B cell (primary cell): ENCODE data around the gene TNFAIP8L1. TPM values are rescaled to one million over a fixed set of nuclear protein-coding genes. Genes with fewer than 3 reads are reported as not detected.

ENCODE experiments used
- ATAC-seq: fragments of 200-7000 bp; cut with Tn5 transposase; one replicate; pipeline ENCODE4 v1.10.0; 2021; ENCODE audit warnings: low read depth, mild to moderate bottlenecking, moderate number of reproducible peaks, moderate library complexity
- CTCF ChIA-PET: fragments of 350-600 bp; sonication (Branson Sonifier 250); formaldehyde crosslinking; loops from one replicate; lab custom pipeline; 2021; ENCODE audit warnings: antibody characterized with exemption, inconsistent platforms; lab: Charles Lee
- POLR2A ChIA-PET: fragments of 350-600 bp; sonication (Branson Sonifier 250); formaldehyde crosslinking; loops from one replicate; lab custom pipeline; 2021; ENCODE audit warnings: antibody characterized with exemption; lab: Charles Lee
- DNase-seq: peaks from one replicate; pipeline ENCODE4 v3.0.0; 2013
- H2AFZ ChIP-seq: 2 replicates; pipeline ENCODE4 v1.6.1; 2012; ENCODE audit warnings: mild to moderate bottlenecking, low read depth, low read length; ENCODE audit not compliant: insufficient read depth, poor library complexity, severe bottlenecking
- H3K27ac ChIP-seq, 2 donors: 1 replicate in 1 of 2; 2 replicates in 1 of 2; pipeline ENCODE4 v1.5.1; 2012 to 2013; ENCODE audit warnings: low read length in 2 of 2, mild to moderate bottlenecking in 2 of 2, moderate library complexity in 1 of 2
- H3K27me3 ChIP-seq, 4 experiments: fragments of 200-600 bp in 1 of 4; sonication (generic) in 1 of 4; replicated peaks in 1 of 4; 1 replicate in 2 of 4; 2 replicates in 2 of 4; pipeline versions ENCODE4 v1.6.1 to v1.7.0; 2013 to 2016; ENCODE audit warnings: low read length in 3 of 4, mild to moderate bottlenecking in 2 of 4, mixed read lengths in 1 of 4, moderate library complexity in 1 of 4; ENCODE audit not compliant: insufficient read depth in 4 of 4, control insufficient read depth in 3 of 4; ENCODE audit errors: control extremely low read depth in 1 of 4
- H3K36me3 ChIP-seq, 2 experiments: replicated peaks in 1 of 2; 1 replicate in 1 of 2; 2 replicates in 1 of 2; pipeline versions ENCODE4 v1.6.1 to v1.7.1; 2013; ENCODE audit warnings: low read length in 1 of 2; ENCODE audit not compliant: insufficient read depth in 2 of 2, control insufficient read depth in 1 of 2; ENCODE audit errors: control extremely low read depth in 1 of 2, extremely low read depth in 1 of 2
- H3K4me1 ChIP-seq, 2 donors: fragments of 200-600 bp in 1 of 2; sonication (generic) in 1 of 2; 1 replicate in 1 of 2; 2 replicates in 1 of 2; pipeline versions ENCODE4 v1.5.1 to v1.6.1; 2013 to 2017; ENCODE audit warnings: low read length in 2 of 2; ENCODE audit not compliant: control insufficient read depth in 2 of 2, insufficient read depth in 2 of 2
- H3K4me2 ChIP-seq: replicated peaks from 2 replicates; pipeline ENCODE3; 2012; ENCODE audit warnings: mild to moderate bottlenecking, low read depth, low read length; ENCODE audit not compliant: poor library complexity, severe bottlenecking
- H3K4me3 ChIP-seq, 5 experiments: fragments of 200-600 bp in 1 of 5; sonication (generic) in 1 of 5; 1 replicate in 3 of 5; 2 replicates in 2 of 5; pipeline versions ENCODE4 v1.5.1 to v1.7.0; 2011 to 2016; ENCODE audit warnings: low read length in 4 of 5, mild to moderate bottlenecking in 4 of 5, low read depth in 2 of 5, control low read depth in 1 of 5, moderate library complexity in 1 of 5; ENCODE audit not compliant: insufficient read depth in 1 of 5; ENCODE audit errors: control extremely low read depth in 1 of 5, extremely low read depth in 1 of 5
- H3K79me2 ChIP-seq: fragments of 200-600 bp; sonication (generic); one replicate; pipeline ENCODE4 v1.6.0; 2016; ENCODE audit warnings: low read length; ENCODE audit not compliant: control insufficient read depth, insufficient read depth
- H3K9ac ChIP-seq: fragments of 200-600 bp; sonication (generic); 2 replicates; pipeline ENCODE4 v1.6.1; 2017; ENCODE audit warnings: mild to moderate bottlenecking, low read length, moderate library complexity
- H3K9me3 ChIP-seq, 3 donors: one replicate each; pipeline versions ENCODE4 v1.6.1 to v1.7.1; 2013; ENCODE audit warnings: low read length in 2 of 3; ENCODE audit not compliant: control insufficient read depth in 2 of 3, insufficient read depth in 1 of 3; ENCODE audit errors: control extremely low read depth in 1 of 3
- H4K20me1 ChIP-seq: 2 replicates; pipeline ENCODE4 v1.6.0; 2012; ENCODE audit warnings: mild to moderate bottlenecking, low read length; ENCODE audit not compliant: insufficient read depth, control insufficient read depth, poor library complexity, severe bottlenecking
- H3K27ac Mint-ChIP-seq: one replicate; pipeline ENCODE4 v1.8.0; 2021; ENCODE audit warnings: mixed read lengths
- H3K27me3 Mint-ChIP-seq: one replicate; pipeline ENCODE4 v1.8.0; 2021; ENCODE audit warnings: mixed read lengths
- H3K4me1 Mint-ChIP-seq: one replicate; pipeline ENCODE4 v1.8.0; 2021; ENCODE audit warnings: mixed read lengths
- H3K4me3 Mint-ChIP-seq: one replicate; pipeline ENCODE4 v1.8.0; 2021; ENCODE audit warnings: mixed read lengths
- H3K9me3 Mint-ChIP-seq: one replicate; pipeline ENCODE4 v1.8.0; 2022; ENCODE audit warnings: mixed read lengths; ENCODE audit not compliant: insufficient read depth
- CTCF ChIP-seq: fragments of 200-600 bp; IDR thresholded peaks from one replicate; pipeline ENCODE4 v1.8.0; 2022; ENCODE audit warnings: antibody characterized with exemption, mild to moderate bottlenecking
- EZH2 ChIP-seq: IDR thresholded peaks from 2 replicates; pipeline ENCODE4 v1.6.1; 2012; ENCODE audit warnings: borderline replicate concordance, low read depth, mild to moderate bottlenecking, moderate library complexity, low read length; ENCODE audit not compliant: insufficient read depth, poor library complexity, severe bottlenecking
- WGBS: methylation state at CpG from one replicate; pipeline ENCODE4 v1.1.5; 2013; ENCODE audit warnings: missing lambda C conversion rate; ENCODE audit not compliant: insufficient coverage; 5-methylcytosine and 5-hydroxymethylcytosine counted together
- intact Hi-C: fragments of 100-400 bp; cut with micrococcal nuclease; formaldehyde crosslinking; loops from one replicate; pipeline ENCODE4 v1.10.0; 2022
- polyA plus RNA-seq: library from polyadenylated mRNA; depleted of rRNA; stranded (reverse); fragments of >200 nt; gene quantifications from 2 replicates; pipeline ENCODE4 v1.2.3, GENCODE V29; 2012
- total RNA-seq, 2 donors: library from RNA; stranded (reverse); fragments of 120-200 nt in 1 of 2; gene quantifications; 1 replicate in 1 of 2; 2 replicates in 1 of 2; pipeline versions ENCODE4 v1.2.3 to v1.2.4, GENCODE V29; 2013 to 2022

TNFAIP8L1 gene
- total and polyA plus RNA-seq, 2 donors (not counting 1 experiment from before 2014, with no cell fraction given), result 9.1 to 20.9 TPM

DNA sequence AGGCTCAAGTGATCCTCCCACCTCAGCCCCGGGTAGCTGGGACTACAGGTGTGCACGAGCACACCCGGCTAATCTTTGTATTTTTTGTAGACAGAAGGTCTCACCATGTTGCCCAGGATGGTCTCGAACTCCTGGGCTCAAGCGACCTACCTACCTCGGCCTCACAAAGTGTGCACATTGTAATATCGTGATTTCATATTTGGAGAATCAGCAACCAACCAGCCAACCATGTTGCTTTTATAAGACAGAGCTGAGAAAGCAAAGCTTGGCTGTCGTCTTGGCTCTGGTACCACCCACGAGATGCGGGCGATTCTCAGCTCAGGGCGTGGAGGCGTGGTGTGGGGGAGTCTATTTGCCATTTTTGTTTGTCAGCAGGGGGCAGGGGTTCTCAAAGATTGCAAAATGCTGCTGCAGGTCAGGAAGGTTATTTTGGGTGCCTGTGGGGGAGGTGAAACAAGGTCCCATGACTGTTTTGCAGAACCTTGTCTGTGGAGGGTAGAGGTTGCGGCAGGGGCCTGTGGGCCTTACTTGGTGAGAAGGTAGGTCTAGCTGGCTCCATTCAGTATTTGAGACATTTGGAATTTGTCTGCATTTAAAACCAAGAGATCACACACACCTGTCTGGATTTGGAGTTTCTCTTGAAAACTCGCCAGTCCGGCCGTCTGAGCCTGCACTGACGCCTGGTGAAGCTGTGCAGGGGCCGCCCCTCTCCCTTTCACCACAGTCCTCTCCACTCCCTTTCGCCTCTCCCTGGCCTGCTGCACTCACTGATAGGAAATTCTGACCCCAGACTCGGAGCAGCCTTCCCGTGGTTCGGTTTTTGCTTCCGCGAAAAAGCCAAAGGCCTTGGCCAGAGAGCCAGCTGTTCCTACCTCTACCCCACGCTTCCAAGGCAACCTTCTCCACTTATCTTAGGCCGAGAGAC lies 15.4 kb downstream of the TNFAIP8L1 start:
- H3K27ac ChIP-seq, result no peak overlapping the region
- 89% methylated on average over 24 of the region's 27 CpGs for WGBS
- no peak overlapping the region for H3K4me2 ChIP-seq
- Mint-ChIP-seq H3K9me3 (no peaks in the 10 kb centered on the region), H3K4me1 (peaks cover 6% of the 10 kb centered on the region), H3K27me3 (no peaks in the 10 kb centered on the region), H3K4me3 (no peak overlapping the region), H3K27ac (peak overlapping the region; percentile 44)
- H3K27me3 ChIP-seq, result no peaks in the 10 kb centered on the region
- peaks cover 0 to 40% of the 10 kb centered on the region in 2 experiments for H3K36me3 ChIP-seq
- TF ChIP-seq EZH2, result no peak
- H3K9me3 ChIP-seq, result no peaks in the 10 kb centered on the region
- H3K79me2 ChIP-seq, result peaks cover 10% of the 10 kb centered on the region
- no peak overlapping the region for H3K4me3 ChIP-seq
- ChIA-PET CTCF (no interaction called here), POLR2A (no interaction called here)
- DNase-seq (no peak), ATAC-seq (no peak)
- H4K20me1 ChIP-seq, result peaks cover 6% of the 10 kb centered on the region
- H3K9ac ChIP-seq, result no peak overlapping the region
- intact Hi-C loops, result no loop called here
- no peaks in the 10 kb centered on the region for H3K4me1 ChIP-seq
- no peak overlapping the region for H2AFZ ChIP-seq

GRCh38 chr19:4656102-4656501 lies 16.8 kb downstream of the TNFAIP8L1 start:
- H3K27ac ChIP-seq, result no peak overlapping the region
- H3K9me3 Mint-ChIP-seq, result no peaks in the 10 kb centered on the region
- ATAC-seq (no peak), DNase-seq (no peak)
- no peaks in the 10 kb centered on the region for H3K9me3 ChIP-seq
- peaks cover 6% of the 10 kb centered on the region for H3K4me1 Mint-ChIP-seq
- H3K36me3 ChIP-seq, result peaks cover 0 to 49% of the 10 kb centered on the region in 2 experiments
- peaks cover under 1% of the 10 kb centered on the region for H4K20me1 ChIP-seq
- H3K9ac ChIP-seq, result no peak overlapping the region
- no peaks in the 10 kb centered on the region for H3K79me2 ChIP-seq
- no peak overlapping the region for H3K4me3 Mint-ChIP-seq
- POLR2A ChIA-PET, result interaction anchor here (0.7 kb wide), 1 partner anchor 817 kb away, joined by 7 read pairs; no protein-coding TSS in a partner anchor
- TF ChIP-seq EZH2, result no peak
- TF ChIP-seq CTCF, result no peak
- H3K4me3 ChIP-seq, result no peak overlapping the region
- WGBS, result 94% methylated on average over 8 of the region's 8 CpGs
- H2AFZ ChIP-seq, result no peak overlapping the region
- no peak overlapping the region for H3K4me2 ChIP-seq
- H3K27me3 Mint-ChIP-seq, result no peaks in the 10 kb centered on the region
- no peaks in the 10 kb centered on the region for H3K27me3 ChIP-seq
- H3K4me1 ChIP-seq, result no peaks in the 10 kb centered on the region
- intact Hi-C loops, result no loop called here
- CTCF ChIA-PET, result interaction anchor here (3.1 kb wide), 1 partner anchor 20 kb away, joined by 10 read pairs; no protein-coding TSS in a partner anchor
- no peak overlapping the region for H3K27ac Mint-ChIP-seq
